HG02610 (cell line): ENCODE data around the gene DAAM2.

Experiments used
- ATAC-seq: cut with Tn5 transposase; IDR thresholded peaks from one replicate; pipeline ENCODE4 v1.9.1; 2021; ENCODE audit warnings: mild to moderate bottlenecking, moderate library complexity; ENCODE audit not compliant: unreplicated experiment

Gene DAAM2

DNA sequence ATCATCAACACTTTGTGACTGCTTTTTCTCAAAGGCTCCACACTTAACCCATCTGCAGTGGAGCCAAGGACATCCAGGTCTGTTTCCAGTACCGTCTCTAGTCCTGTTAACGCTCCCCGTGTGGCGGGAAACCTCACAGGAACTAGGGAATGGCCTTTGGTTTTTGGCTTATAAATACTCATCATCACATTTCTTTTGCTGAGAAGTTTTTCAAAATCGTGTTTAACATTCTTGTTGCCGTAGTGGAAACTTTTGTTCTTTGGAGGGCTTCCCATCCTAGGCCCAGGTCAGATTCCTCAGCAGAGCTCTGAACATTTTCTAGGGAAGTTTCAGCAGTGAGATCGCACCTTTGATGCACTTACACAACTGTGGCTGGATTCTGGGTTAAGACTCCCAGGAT is 24.6 kb downstream of the DAAM2 start:
- no peak for ATAC-seq

DNA sequence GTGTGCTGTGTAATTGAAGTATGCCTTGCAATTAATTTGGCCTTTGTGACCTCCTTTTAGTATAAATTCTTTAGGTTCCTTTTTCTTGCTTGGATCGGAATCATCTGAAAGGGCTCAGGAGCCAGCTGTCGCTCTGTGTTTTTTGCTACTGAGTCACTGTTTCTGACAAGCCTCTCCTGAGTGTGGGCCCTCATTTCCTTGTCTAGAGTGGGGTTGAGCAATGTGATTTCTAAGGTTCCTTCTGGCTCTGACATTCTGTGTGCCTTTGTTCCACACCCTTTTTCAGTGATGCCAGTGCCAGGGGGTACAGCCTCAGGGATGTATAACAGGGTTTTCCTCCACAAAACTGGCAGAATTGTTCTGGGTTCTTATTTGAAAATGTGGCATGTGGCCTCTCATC is 26.5 kb downstream of the DAAM2 start:
- no peak for ATAC-seq

DNA sequence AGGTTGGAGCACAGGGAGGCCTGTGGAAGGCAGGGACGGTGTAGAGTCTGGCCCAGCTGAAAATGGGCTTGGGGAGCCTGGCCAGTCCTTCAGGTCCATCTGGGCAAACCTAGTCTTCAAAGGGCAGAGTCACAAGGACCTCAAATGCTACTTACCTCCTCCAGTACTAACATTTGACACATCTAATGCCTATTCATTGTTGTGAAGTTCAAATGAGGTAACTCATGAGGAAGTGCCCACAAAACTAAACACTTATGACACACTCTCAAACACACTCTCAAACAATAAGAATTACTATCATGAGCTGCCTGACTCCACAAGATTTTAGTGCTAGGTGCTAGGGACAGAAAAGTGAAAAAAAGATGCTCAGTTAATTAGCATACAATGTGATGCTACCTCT is 27.1 kb downstream of the DAAM2 start:
- ATAC-seq: no peak

DNA sequence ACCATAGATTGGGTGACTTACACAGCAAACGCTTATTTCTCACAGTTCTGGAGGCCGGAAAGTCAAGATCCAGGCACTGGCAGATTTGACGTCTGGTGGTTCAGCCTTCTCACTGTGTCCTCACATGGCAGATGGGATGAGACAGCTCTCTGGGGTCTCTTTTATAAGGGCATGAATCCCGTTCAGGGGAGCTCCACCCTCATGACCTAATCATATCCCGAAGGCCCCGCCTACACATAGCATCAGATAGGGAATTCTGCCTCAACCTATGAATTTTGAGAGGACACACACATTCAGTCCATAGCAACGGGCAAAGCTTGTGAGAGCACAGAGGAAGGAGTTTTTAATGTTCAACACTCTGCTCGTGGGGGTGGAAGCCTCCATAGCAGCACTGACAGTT is 27.5 kb downstream of the DAAM2 start:
- ATAC-seq: no peak

DNA sequence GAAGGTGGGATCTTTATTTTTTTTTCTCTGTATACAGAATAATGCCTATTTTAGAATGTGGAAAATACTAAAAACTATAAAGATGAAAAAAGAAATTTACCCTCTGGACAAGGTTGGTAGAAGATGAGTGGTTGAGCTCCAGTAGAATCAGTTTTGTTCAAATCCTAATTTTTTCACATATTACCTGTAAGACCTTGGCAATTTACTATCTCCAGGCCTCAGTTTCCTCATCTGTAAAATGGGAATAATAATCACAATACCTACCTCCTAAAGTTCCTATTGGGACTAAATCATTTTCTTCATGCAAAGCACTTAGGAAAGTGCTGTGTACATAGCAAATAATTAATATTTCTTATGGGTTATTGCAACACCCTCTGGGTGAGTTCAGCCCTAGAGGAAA is 28.4 kb downstream of the DAAM2 start:
- no peak for ATAC-seq

DNA sequence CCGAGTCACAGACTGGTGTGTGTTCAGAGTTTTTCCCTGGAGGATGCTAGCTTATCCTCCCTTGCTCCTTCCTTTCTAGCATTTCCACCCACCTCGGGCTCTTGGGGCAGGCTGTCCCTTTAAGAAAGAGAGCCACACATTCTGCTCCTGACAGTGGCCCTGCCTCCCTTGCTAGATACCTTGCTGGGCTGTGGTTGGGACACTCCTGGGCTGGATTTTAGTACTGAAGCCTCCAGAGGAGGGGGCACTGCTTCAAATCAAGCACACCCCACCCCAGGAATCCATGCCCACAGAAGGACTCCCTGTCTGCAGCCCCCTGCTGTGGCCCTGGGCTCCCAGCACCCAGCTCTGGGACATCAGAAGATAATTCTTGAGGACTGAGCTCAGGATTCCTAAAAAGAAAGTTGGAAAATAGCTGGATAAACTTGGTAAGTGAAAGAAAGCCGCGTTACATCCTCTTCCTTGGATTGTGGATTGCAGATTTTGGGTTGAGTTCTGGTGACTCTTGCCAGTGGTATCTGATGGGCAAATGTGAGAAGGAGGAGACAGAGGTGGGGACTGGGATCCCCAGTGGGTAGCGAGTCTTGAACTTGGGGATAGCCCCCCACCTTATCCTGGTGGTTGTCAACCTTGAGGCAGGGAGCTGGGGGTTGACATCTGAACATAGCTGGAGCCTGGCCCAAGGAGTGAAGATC is 29.0 kb downstream of the DAAM2 start:
- ATAC-seq: no peak

DNA sequence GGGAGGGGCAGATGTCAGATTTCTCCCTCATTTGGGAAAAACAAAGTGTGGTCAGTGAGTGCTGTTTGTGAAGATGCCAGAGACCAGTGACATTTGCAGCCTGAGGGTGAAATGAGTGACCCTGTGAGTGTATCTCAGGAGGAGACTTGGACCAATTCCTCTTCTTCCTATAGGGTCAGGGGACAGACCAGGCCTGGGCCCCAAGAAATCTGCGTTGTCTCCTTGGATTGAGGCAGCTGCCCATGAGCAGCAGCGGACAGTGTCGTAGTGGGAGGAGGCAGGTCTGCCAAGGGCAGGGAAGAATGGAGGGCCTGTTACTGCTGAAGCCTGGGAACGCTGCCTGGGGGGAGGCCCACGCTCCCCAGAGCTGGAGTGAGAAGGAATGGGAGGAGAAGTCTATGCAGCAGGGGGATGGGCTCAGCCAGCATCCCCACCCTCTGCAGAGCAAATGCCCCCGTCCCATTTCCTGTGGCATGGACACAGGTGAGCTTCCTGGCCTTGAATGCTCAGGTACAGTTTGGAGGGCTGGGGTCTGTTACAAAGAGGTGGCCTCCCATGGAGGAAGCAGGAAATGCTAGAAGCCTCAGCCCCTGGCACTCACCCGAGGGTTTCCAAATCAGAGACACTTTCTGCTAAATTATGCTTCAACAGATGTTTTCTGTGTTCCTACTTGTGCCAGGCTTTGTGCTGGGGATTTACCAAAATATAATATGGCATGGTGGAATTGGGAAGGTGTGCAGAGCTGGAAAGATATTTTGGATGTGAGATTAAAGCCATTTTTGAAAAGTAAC is 29.8 kb downstream of the DAAM2 start:
- ATAC-seq: no peak

DNA sequence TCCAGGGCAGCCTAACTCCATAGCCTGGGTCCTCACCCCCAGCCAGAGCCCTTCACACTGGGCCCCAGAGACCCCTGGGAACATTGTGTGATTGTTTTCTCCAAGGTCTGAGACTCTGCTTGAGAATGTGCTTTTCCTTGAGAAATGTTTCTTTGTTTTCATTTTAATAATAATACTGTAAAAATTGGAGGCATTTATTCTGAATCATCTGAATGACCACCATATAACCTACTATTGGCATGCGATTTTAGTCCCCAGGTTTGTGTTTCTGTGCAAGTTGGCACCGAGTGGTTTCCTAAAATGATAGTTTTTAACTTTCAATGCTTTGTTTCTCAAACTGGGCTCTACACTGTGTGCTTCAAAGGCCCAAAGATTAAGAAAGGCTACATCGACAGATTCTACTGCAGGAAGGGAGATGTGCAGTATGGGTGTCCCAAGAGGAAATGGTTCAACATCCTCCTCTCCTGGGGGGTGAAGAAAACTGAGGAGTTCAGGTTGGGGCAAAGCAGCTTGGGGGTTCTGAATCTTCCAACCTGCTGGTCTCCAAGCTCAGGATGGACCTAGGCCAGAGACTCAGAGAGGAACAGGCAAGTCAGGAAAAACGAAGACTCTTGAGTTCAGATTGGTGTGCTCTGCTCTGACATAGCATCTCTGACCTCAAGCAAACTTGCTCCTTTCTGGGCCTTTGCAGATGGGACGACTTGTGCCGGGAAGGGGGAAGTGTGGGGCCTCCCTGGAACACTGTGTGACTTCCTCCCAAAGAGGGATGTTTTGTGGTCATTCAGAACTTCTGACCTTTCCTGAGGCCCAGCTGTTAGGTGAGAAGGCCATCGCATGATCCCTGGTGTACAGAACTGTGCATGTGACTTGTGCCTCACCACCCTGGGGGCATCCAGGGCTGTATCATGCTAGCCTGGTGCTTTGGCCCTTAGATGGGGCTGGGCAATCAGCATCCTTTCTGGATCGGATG is 31.0 kb downstream of the DAAM2 start:
- no peak for ATAC-seq

DNA sequence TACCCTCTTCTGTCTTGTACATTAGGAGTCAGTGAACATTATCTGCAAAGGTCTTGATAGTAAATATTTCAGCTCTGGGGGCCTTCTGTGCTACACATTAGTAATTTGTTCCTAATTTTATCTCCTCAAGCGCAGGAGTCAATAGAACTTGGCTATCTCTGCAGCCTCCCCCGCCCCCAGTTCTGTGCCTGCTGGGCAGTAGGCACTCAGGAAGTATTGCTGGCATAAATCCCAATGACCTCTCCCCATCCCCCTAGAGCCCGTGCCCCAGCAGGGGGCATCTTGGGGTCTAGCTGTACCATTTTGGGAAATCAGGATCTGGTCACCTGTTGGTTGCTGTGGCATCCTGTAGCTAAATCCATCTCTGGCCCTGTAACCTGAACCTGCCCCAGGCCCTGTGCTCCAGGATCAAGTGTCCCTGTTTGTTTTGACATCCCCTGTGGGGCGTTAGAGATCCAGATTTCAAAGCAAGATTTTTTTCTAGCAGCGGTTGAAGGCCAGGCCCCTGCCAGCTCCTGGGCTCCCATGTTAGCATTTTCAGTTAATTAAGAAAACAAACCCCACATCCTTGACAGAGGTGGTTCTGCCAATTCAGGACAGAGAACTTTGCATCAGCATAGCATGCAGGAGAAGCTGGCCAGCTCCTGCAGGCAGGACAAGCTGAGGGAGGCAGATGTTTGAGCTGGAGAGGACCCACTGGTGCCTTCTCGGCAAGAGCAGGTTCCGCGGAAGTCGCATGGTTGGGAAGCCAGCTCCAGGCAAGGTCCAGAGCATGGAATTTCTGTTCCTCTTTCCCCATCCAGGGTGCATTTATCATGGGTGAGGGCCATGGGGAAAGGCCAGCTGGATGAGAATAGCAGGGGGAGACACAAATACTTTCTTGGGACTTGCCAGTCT is 32.1 kb downstream of the DAAM2 start:
- no peak for ATAC-seq

DNA sequence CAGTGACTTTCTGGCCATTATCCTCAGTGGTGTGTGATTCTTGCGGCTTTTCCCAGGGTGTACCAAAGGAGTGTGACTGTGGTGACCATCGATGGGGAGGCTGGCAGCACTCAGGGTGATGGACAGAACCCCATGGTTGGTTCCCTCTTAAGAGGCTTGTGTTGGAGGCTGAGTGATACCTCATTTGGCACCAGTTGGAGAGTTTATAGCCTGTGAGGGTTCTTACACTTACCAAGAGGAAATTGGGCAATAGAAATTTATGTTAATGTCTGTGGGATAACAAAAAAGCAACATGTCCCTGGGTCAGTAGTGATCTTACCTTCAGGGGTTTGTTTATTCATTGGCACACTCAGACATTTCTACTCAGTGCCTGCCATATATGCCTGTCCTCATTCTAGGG is 37.2 kb downstream of the DAAM2 start:
- ATAC-seq: no peak

DNA sequence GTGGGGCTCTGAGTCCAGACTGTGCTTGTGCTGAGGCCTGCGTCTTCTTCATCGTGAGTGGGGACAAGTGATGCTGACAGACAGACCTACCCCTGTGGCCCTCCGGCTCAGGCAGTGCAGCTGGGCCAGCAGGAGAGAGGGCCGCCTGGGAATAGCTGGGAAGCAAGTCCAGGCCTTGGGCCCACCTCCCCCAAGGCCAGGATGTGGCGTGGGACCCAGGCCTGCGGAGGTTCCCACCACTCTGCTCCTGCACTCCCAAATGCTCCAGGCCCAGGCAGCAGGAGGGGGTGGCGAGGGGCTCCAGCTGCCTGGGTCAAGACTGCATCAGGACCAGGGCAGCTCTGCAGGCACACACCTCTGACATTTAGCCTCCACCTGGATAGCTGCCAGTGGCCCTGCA is 38.3 kb downstream of the DAAM2 start:
- ATAC-seq: no peak

DNA sequence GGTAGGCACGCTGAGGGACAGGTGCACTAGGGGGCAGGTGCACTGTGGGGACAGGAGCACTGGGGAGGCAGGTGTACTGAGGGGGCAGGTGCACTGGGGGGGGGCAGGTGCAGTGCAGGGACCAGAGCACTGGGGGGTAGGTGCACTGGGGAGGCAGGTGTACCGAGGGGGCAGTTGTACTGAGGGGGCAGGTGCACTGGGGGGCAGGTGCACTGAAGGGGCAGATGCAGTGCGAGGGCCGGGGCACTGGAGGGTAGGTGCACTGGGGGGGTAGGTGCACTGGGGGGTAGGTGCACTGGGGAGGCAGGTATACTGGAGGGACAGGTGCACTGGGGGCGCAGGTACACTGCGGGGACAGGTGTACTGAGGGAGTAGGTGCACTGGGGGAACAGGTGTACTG is 39.5 kb downstream of the DAAM2 start:
- no peak for ATAC-seq

DNA sequence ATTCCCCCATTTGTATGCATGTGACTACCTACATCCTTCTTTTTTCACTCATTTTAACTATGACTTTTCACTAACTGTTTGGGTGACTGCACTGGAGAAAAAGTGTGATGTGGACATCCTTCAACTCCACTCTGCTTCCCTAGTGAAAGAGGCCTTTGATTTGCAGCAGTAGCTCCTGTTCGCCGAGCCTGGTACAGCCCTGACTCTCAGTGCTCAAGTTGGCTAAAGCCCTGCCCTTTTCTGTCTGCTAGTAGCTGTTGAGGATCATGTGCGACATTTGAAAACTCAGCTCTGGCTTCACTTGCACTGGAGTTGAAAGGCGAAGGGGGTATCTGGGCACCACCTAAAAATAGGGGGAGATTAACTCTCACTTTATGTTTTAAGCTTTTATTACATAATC is 42.1 kb downstream of the DAAM2 start:
- ATAC-seq: no peak

DNA sequence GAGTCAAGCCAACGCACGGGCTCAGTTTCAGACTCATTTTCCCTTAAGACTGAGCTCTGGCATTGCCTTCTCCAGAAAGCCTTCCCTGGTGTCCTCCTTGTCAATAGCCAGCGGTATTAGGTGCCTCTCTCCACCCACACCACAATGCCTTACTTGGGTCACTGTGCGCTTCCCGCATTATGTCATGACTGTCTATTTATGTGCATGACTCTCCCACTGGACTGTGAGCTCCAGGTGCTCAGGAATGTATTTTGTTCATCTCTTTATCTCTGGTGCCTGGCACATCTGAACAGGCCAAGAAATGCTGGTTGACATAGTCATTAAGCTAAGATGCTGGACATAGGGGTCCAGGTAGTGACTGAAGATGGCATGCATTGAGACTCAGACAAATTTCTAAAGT is 42.7 kb downstream of the DAAM2 start:
- ATAC-seq: no peak

DNA sequence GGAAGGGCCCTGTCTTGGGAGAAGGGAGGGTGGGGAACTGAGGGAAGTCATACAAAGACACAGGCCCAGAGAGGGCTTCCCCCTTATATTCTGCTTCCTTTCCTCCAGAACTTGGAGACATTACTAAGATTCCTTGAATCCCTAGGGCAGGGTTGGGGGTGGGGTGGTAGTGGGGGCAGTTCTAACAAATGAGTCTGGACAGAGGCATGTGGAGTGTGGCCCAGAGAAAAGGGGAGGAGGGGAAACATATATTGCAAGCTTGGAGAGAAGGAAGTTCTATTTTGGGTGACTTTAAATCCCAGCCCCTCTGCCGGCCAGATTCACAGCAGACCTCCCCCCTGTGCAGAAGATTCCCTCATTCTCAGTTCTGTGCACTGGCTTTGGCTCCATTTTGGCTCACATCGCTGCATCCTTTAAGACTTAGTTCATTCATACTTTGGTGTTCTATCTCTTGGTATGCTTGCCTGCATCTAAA is 43.7 kb downstream of the DAAM2 start:
- no peak for ATAC-seq

DNA sequence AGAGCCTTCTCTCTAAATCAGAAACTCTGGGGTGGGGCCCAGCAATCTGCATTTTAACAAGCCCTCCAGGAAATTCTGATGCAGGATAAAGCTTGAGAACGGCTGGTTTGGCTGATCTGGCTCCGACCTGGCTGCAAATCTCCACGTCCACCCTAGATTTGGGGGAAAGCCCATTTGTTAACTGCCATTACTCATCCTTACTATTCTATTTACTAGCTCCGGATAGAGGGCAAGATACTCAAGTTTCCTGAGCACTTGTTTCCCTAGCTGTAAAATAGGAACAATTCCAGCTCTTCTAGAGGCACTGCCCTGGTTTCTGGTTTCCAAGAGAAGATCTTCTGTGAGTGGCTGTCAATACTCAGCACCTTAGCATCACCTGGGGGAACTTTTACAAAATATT is 44.4 kb downstream of the DAAM2 start:
- no peak for ATAC-seq

DNA sequence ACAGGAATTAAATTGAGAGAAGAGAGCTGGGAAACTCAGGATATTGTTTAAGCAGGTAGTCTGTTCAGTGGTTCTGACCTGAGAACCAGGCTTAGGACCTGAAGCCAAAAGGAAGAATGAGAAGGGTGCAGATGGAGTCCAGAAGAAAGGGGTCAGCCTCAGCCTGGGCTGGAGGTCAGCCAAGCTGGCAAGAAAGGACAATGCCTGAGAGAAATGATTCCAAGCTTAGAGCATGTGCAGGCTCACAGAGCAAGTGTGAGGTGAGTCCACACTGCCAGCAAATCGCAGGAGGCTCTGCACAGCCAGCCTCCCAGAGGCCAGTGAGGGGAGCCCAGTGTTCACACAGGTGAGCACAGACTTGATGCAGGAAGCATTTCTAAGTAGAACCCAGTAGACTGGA is 47.3 kb downstream of the DAAM2 start:
- no peak for ATAC-seq

DNA sequence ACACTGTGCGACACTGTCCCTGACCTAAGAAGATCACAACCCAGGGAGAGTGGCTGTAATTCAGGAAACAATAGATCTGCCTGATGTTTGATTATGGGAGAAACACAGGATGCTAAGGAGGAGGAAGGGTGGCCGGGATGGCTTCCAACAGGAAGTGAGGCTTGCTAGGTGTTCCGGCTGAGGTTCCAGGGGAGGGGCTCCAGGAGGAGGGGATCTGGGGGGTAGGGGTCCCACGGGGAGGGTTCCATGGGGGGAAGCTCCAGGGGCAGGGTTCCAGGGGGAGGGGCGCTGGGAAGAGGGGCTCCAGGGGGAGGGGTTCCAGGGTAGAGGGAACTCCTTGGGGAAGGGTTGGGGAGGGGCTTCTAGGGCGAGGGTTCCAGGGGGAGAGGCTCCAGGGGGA is 48.6 kb downstream of the DAAM2 start:
- no peak for ATAC-seq

DNA sequence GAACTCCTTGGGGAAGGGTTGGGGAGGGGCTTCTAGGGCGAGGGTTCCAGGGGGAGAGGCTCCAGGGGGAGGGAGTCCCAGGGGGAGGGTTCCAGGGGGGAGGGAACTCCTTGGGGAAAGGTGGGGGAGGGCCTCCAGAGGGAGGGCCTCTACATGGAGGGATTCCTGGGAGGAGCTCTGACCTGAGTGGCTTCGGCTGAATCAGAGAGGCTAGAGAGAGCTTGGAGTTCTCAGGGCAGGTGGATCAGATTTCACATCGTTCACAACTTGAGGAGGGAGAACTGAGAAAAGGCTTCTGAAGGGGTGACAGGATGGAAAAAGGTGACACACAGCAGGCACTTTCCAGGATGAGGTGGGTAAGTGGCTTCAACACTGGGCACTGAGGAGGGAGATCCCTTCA is 49.1 kb downstream of the DAAM2 start:
- no peak for ATAC-seq

DNA sequence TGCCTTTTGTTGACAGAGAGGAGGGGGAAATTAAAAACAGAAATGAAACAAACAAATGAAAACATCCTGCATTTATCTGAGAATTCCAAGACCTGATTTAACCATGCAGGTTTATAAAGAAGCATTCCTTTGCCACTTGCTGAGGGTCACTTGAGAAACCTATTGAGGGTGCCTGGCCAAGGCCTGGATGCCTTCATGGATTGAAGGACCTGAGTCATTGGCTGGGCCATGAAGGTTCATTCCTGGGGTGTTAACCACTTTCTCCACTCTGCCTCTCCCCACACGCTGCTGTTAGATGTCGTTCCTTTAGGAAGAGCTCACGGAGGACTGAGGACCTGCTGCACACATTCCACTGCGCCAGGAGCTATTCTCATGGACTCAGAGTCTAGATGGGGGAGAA is 49.7 kb downstream of the DAAM2 start:
- ATAC-seq: no peak
